GM21423 (cell line): Measurements from ENCODE around the gene P2RY11.
A peak's percentile ranks its signal among the peaks of the same experiment; 100 is the strongest.

Experiments used
- ATAC-seq: cut with Tn5 transposase; IDR thresholded peaks from one replicate; pipeline ENCODE4 v1.9.1; 2021; ENCODE audit warnings: mild to moderate bottlenecking, moderate library complexity; ENCODE audit not compliant: unreplicated experiment

P2RY11 gene

DNA sequence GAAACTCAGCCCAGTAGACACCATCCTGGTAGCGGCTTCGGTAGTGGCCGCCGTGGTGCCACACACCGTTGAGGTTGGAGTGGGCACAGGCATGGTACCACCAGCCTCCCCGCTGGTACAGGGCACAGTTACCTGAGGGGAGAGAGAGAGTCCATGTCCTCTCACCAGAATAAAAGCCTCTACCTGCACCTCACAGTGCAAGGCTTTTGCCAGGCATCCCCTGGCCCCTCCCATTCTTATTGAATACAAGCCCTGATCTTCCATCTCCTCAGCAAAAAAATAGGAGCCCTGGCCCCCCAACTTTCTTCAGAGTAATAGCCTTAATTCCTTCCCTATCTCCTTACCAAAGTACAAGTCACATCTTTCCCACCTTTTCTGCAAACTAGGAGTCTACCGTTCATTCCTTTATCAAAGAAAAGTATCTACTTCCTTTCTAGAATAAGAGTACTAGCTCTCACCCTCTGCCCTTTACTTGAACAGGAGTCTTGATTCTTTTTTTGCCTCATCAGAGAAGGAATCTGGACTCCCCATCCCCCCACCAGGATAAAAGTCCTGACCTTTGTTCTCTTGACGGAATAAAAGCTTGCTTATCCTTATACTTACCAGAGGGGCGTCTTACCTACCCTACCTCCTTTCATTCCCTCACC is 18.7 kb upstream of the P2RY11 start:
- no peak for ATAC-seq

DNA sequence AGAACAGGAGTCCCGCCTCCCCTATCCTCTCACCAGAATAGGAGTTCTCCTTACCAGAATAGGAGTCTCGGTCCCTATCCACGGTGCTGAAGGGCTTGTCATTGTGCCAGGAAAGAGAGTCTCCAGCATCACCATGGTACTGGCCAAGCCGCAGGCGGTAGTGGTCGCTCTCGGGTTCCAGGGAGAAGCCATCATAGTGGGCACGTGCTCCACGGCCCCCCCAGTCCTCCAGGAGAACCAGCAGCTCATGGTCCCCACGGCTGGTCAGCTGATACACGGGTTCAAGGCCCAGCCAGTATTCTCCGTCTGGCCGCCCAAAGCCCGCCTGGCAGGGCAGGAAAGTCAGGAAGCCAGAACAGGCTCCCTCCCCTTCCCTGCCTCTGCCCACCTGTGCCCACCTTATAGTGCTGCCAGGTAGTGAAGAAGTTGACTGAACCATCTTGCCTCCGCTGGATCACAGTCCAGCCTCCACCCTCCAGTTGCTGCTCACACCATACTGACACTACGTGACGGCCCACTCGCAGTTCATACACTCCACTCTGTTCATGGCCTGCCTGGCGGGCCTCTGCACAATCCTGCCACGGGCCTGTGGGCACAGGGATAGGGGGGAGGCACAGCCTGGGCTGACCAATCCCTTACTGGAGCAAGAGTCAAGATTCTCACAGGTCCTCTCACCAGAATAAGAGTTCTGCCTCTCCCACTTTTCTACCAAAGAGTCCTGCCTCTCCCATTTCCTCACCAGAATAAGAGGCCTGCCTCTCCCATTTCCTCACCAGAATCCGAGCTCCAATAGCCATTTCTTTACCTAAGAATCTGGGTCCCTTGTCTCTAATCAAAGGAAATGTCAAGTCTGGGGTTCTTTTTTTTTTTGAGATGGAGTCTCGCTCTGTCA is 18.0 kb upstream of the P2RY11 start:
- no peak for ATAC-seq

DNA sequence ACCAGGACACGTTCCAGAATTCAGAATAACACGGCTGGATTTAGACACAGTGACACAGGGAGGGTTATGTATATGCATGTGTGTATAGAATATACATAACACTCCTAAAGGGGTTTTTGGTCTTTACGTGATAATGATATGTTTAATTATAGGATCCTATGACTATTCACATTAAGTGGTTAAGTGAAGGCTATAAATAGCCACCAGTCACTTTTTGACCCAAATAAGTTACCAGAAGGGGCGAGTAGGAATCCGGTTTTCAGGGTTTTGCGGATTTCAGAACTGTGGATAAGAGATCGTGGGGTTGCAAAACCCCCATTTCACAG is 15.9 kb upstream of the P2RY11 start:
- no peak for ATAC-seq

DNA sequence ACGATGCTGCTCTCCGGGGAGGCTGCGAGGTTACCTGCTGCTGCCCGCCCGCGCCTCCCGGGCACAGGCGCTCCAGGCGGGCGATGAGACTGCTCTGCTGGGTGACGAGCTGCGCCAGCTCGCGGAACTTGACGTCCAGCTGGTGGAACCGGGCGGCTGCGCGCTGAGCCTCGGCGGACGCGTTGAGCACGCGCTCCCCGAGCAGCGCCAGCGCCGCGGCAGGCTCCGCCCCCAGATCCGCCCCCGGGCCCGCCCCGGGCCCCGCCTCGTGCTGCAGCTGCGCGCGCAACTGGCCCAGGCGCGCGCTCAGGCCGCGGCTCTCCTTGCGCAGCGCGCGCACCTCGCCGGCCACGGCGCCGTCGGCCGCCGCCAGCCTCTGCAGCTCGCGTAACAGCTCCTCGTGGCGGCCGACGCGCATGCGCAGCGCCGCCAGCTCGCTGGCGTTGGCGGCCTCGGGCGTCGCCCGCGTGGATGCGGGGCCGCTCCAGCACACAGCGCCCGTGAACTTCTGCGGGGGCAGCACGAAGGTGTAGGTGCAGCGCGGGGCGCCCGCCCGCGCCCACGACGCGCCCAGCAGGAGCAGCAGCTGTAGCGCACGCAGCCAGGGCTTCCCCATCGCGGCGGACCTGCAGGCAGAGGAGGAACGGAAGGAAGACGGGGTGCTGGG is 15.4 kb upstream of the P2RY11 start:
- ATAC-seq, result peak; percentile 86

DNA sequence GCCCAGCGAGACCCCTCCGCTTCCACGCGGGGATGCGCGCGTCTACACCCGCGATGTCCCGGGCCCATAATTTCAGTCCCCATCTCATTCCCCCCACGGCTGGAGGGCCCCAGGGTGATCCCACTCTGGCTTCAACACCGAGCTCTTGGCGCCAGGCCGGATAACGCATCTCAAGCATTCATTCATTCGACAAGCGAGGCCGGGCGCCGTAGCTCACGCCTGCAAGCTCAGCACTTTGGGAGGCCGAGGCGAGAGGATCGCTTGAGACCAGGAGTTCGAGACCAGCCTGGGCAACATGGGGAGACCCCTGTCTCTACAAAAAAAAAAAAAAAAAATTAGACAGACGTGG is 14.9 kb upstream of the P2RY11 start:
- peak; percentile 2 for ATAC-seq

DNA sequence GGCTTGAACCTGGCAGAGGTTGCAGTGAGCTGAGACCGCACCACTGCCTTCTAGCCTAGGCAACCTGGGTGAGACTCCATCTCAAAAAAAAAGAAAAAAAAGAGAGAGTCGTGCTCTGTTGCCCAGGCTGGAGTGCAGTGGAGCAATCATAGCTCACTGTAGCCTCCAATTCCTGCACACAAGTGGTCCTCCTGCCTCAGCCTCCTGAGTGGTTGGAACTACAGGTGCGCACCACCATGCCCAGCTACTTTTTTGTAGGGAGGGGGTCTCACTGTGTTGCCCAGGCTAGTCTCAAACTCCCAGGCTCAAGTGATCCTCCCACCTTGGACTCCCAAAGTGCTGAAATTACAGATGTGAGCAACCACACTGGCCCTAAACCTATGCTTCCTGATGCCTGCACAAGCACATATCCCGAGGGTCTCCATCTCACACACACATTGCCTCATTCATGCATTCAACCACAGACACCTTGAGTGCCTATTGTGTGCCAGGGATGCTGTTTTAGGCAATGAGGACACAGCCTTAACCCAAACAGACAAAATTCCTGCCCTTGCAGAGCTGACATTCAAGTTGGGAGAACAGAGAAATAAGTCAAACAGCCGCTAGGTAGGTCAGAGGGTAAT is 11.2 kb upstream of the P2RY11 start:
- no peak for ATAC-seq

DNA sequence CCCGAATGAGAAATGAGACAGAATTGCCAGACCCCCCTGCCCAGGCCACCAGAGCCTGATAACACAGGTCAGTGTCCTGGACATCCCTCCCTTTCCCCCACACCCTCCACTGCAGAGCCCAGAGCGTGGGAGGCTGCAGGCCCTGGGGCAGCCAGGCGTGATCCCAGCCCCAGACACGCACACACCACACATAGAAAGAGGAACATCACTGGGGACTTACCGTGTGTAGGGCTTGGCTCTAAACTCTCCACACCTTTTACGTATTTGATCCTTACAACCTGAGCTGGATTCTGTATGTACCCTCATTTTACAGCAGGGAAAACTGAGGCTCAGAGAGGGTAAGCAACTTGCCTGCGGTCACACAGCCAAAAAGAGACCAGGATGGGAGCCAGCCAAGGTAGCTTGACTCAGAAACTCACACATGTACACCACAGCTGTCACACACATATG is 8.7 kb upstream of the P2RY11 start:
- peak; percentile 20 for ATAC-seq

DNA sequence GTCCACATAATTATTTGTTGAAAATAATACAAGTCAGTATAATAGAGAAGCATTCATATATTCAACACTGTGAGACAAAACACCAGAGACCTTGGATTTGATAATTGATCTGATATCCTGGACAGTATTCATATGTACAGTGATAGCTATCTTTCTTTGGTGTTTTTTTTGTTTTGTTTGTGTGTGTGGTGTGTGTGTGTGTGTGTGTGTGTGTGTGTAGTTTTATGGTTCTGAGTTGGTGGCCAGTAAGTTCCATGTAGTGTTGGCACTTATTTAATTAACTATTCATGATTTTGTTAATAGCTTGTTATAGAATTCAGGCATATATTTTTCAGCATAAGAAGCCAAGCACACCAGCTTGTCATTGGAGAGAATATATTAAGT is 7.4 kb upstream of the P2RY11 start:
- ATAC-seq, result no peak

DNA sequence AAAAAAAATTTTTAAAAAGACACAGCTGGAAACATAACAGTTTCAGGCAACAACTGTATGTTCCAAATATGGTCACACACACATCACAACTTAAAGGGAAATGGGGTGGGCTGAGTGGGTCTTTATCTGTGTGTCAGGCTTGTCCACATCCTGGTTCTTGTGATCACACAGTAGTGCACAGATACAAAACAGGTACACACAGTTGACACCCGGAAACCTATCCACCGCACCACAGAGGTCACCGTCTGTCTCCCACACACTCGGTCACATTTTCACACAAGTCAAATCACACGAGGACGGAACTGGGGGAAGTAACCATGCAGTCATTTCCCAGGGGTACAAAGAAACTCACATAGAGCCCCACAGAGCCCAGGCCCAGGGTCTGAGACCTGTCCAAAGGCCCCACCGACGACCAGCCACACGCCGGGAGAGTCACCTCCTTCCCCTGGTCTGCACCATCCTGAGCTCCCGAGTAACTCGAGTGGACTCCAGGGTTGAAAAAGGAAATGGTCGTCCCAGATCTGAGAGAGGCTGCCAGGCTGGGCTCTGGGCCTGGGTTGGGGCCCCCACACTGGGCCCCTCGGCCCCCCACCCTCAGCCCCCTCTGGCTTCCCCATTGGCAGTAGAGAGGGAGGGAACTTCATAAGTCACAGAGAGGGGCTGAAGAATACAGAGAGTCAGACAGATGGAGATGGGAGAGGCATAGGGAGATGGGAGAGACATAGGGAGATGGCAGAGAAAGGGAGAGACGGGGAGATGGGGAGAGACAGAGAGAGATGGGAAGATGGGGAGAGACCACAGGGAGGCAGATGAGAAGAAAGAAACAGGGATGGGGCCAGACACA is 6.6 kb upstream of the P2RY11 start:
- ATAC-seq, result peak; percentile 45

DNA sequence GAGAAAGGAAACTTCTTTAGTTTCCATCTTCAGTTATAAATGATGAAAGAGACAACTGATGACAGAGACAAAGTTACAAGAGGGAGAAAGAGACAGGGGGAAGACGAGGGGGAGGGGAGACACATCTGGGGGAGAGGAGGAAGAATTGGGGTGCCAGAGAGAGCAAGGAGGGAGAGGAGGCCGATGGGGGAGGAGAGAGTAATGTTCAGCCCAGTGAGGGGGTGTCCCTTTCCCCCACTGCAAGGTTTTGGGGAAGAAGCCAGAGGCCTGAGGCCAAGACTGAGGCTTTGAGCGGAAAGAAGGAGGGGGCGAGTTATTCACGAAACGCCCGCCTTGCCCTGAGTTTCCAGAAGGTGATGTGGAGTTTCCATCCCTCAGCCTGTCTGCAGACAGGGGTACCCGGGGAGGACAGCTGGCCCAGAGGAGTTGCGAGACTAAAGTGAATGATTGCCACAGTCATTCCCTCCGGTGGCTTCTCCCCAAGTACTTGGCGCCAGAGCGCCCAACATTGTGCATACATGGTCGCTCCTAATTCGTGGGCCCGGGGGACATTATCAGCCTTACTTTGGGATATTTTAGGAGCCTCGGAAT is 5.9 kb upstream of the P2RY11 start:
- no peak for ATAC-seq

DNA sequence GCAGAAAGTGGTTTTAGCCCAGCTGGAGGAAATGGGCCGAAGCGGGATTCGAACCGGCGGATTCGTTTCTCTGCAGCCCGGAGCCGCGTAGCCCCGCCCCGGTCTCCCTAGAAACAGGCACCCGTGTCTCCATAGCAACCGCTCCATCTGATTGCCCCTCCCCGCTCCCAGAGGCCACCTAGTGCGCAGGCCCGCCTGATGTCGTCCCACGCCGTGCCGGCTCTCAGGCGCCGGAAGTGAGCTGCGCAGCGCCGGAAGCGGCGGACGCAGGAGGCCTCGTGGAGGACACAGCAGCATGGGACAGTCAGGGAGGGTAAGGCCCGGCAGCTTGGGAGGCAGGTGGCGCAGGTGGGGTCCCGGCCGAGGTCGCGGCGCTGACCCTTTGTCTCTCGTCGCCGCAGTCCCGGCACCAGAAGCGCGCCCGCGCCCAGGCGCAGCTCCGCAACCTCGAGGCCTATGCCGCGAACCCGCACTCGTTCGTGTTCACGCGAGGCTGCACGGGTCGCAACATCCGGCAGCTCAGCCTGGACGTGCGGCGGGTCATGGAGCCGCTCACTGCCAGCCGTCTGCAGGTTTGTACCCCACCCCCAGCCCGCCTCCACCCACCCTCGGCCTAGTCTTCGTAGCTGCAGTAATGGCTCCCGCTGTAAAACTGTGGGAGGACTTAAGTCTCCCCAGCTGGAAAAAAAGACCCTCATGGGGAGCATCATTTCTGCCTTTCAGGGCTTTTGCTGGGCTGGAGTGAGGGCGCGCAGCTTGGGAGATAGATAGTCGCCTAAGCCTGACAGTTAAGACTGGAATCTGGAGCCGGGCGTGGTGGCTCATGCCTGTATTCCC is 5.2 kb upstream of the P2RY11 start, which contains the start of gene PPAN:
PPAN (plus strand) TSS at position 263 of the 837 bp plus-strand sequence; CDS start at position 296, 33 bp downstream.
- peak; percentile 43 for ATAC-seq

DNA sequence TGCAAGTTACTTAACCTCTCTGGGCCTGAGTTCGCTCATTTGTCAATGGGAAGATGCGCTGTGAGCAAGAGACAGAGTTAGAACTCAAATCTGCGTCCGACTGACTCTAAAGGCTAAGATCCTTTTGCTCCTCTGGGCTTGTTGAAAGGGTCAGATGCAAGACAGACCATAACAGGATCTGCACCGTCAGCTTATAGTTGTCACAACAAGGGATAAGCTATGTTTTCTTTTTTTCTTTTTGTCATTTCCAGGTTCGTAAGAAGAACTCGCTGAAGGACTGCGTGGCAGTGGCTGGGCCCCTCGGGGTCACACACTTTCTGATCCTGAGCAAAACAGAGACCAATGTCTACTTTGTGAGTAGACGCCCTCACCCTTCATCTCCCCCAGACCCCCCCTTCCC is 4.2 kb upstream of the P2RY11 start:
- no peak for ATAC-seq

DNA sequence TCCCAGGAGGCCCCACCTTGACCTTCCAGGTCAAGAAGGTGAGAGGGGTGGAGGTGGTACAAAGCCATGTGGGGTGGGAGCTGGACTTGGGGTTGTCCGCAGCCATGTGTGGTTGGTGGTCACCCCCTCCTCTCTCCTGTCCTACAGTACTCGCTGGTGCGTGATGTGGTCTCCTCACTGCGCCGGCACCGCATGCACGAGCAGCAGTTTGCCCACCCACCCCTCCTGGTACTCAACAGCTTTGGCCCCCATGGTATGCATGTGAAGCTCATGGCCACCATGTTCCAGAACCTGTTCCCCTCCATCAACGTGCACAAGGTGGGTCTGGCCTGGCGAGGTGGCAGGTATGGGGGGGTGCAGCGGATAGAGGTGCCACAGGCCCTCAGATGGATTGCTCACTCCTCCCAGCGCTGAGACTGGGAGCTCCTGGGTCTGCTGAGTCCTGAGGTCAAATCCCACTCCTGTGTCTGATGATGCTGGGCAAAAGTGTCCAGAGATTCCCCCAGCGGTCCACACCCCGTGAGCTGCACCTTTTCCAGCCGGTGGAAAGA is 3.6 kb upstream of the P2RY11 start:
- no peak for ATAC-seq

DNA sequence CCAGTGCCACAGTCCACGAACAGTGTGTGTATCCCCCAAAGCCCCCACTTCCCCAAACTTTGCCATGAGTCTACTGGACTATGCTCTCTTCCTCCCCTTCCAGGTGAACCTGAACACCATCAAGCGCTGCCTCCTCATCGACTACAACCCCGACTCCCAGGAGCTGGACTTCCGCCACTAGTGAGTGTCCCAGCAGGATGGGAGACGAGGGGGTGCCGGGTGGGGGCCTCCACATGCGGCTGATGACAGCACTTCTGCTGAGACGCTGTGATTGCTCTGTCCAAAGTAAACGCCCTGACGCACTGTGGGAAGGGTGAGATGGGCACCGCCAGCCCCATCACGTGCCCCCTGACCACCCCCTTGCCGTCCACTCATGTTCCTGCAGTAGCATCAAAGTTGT is 2.0 kb upstream of the P2RY11 start:
- no peak for ATAC-seq

DNA sequence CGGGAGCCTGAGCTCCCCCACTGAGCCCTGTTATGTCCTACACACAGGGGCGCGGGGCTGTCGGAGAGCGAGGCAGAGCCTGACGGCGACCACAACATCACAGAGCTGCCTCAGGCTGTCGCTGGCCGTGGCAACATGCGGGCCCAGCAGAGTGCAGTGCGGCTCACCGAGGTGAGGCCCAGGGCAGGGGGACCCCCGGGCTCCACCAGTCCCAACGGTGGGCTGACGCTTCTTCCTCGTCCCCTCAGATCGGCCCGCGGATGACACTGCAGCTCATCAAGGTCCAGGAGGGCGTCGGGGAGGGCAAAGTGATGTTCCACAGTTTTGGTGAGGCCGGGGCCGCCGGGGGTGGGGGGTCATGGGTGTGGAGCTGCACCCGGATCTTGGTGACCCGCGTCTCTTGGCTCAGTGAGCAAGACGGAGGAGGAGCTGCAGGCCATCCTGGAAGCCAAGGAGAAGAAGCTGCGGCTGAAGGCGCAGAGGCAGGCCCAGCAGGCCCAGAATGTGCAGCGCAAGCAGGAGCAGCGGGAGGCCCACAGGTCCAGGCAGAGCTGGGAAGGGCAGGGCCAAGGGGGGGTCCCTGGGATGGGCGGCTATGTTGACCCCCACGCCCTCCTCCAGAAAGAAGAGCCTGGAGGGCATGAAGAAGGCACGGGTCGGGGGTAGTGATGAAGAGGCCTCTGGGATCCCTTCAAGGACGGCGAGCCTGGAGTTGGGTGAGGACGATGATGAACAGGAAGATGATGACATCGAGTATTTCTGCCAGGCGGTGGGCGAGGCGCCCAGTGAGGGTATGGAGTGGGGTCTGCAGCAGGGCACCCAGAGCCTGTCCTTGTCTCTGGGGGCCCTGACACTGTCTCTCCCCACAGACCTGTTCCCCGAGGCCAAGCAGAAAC is 1.2 kb upstream of the P2RY11 start:
- ATAC-seq, result no peak

DNA sequence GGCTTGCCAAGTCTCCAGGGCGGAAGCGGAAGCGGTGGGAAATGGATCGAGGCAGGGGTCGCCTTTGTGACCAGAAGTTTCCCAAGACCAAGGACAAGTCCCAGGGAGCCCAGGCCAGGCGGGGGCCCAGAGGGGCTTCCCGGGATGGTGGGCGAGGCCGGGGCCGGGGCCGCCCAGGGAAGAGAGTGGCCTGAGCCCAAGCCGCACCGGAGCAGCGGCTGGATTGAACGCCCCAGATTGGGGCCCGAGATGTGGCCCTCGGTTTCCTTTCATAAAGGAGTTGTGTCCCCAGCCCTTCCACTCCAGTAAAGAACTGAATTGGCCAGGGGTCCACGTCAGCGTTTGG is 548 bp upstream of the P2RY11 start:
- no peak for ATAC-seq

DNA sequence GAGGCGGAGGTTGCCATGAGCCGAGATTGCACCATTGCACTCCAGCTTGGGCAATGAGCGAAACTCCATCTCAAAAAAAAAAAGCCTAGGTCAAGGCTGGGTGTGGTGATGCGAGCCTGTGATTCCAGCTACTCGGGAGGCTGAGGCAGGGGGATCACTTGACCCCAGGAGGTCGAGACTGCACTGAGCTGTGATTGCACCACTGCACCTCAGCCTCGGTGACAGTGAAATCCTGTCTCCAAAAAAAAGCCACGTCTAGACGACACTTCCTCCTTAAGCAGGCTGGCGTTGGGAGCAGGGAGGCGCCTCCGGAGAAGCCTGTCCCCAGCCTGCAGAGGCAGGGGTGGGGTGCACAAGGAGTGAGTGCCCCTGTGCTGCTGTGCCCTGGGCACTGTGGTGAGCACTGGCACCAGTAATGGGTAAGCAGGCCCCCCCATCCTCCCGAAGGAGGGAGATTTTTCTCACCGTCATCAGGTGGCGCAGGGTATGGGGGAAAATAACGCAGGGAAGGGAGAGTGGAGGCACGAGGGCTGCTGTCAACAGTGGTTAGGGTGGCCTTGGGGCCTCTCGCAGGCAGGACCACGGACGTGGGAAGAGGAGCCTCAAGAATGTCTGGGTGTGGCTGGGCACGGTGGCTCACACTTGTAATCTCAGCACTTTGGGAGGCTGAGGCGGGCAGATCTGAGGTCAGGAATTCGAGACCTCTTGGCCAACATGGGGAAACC is 706 bp downstream of the P2RY11 start:
- no peak for ATAC-seq
